OCI-LY3 (cell line): ENCODE measurements around the gene FZR1.

Experiments
- EZH2phosphoT487 ChIP-seq: fragments of 200-600 bp; shearing (Covaris generic); IDR thresholded peaks from 2 replicates; pipeline ENCODE4 v1.6.1; 2018; ENCODE audit warnings: antibody characterized with exemption, mixed run types, low read depth
- TF ChIP-seq, protein P1 (sequence below): fragments of 200-600, 300-600 bp; sonication (generic); IDR thresholded peaks from 2 replicates; pipeline ENCODE4 v1.5.1; 2014; ENCODE audit warnings: antibody characterized with exemption, low read length, low read depth

DNA sequence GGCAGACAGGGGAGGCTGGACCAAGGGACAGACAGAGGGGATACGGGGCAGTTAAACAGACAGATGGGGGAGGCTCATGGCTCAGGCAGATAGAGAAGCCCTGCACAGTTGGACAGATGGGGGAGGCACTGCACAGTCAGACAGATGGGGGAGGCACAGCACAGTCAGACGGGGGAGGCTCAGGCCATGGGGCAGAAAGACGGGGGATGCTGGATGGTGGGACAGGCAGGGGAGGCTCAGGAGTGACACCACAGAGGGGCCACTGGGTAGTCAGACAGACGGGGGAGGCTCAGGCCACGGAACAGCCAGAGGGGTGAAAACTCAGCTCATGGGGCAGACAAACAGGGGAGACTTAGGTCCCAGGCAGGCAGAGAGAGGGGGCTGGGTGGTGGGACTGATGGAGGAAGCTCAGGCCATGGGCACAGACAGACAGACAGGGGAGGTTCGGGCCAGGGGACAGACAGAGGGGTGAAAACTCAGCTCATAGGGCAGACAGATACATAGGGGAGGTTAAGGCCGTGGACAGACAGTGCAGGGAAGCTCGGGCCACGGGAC lies 50.4 kb downstream of the FZR1 start:
- TF ChIP-seq, protein P1, sequence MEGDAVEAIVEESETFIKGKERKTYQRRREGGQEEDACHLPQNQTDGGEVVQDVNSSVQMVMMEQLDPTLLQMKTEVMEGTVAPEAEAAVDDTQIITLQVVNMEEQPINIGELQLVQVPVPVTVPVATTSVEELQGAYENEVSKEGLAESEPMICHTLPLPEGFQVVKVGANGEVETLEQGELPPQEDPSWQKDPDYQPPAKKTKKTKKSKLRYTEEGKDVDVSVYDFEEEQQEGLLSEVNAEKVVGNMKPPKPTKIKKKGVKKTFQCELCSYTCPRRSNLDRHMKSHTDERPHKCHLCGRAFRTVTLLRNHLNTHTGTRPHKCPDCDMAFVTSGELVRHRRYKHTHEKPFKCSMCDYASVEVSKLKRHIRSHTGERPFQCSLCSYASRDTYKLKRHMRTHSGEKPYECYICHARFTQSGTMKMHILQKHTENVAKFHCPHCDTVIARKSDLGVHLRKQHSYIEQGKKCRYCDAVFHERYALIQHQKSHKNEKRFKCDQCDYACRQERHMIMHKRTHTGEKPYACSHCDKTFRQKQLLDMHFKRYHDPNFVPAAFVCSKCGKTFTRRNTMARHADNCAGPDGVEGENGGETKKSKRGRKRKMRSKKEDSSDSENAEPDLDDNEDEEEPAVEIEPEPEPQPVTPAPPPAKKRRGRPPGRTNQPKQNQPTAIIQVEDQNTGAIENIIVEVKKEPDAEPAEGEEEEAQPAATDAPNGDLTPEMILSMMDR = no peak
- TF ChIP-seq EZH2phosphoT487 = no peak
